SK-N-SH treated with all-trans-retinoic acid at 6 μM for 48 hours (cell line): ENCODE measurements around the gene CYBA.

Experiments used
- ATAC-seq: fragments of 200-7000 bp; cut with Tn5 transposase; 3 replicates; pipeline ENCODE4 v1.9.1; 2020; ENCODE audit warnings: mild to moderate bottlenecking, moderate library complexity
- ARNTL ChIP-seq: fragments of 450-650 bp; formaldehyde crosslinking; IDR thresholded peaks from 2 replicates; pipeline ENCODE4 v1.5.0; 2020; ENCODE audit warnings: low read depth, mild to moderate bottlenecking, moderate library complexity, borderline replicate concordance
- BACH2 ChIP-seq: fragments of 250-450 bp; sonication (Bioruptor Pico); IDR thresholded peaks from 2 replicates; pipeline ENCODE4 v1.9.0; 2021; ENCODE audit warnings: mild to moderate bottlenecking, borderline replicate concordance
- CREB5 ChIP-seq: fragments of 250-450 bp; sonication (Bioruptor Pico); IDR thresholded peaks from 2 replicates; pipeline ENCODE4 v1.5.1; 2020; ENCODE audit warnings: low read depth, mild to moderate bottlenecking, moderate library complexity
- CSDC2 ChIP-seq: fragments of 250-450 bp; sonication (Bioruptor Pico); IDR thresholded peaks from 2 replicates; pipeline ENCODE4 v1.5.0; 2020; ENCODE audit warnings: mild to moderate bottlenecking, moderate library complexity
- CSRNP3 ChIP-seq: fragments of 250-450 bp; sonication (Bioruptor Pico); IDR thresholded peaks from 2 replicates; pipeline ENCODE4 v1.5.1; 2021; ENCODE audit warnings: mild to moderate bottlenecking, moderate library complexity
- ESRRG ChIP-seq: fragments of 250-450 bp; sonication (Bioruptor Pico); IDR thresholded peaks from 2 replicates; pipeline ENCODE4 v1.6.1; 2021; ENCODE audit warnings: mild to moderate bottlenecking
- GLIS3 ChIP-seq: fragments of 250-450 bp; sonication (Bioruptor Pico); IDR thresholded peaks from 2 replicates; pipeline ENCODE4 v1.5.0; 2020; ENCODE audit warnings: mild to moderate bottlenecking, moderate library complexity
- ISL1 ChIP-seq: fragments of 250-450 bp; sonication (Bioruptor Pico); IDR thresholded peaks from 2 replicates; pipeline ENCODE4 v2.1.2; 2022; ENCODE audit warnings: mild to moderate bottlenecking, moderate library complexity
- OSR1 ChIP-seq: fragments of 250-450 bp; sonication (Bioruptor Pico); IDR thresholded peaks from 2 replicates; pipeline ENCODE4 v1.8.0; 2022; ENCODE audit warnings: moderate library complexity, mild to moderate bottlenecking, inconsistent platforms
- PATZ1 ChIP-seq: fragments of 250-450 bp; sonication (Bioruptor Pico); IDR thresholded peaks from 2 replicates; pipeline ENCODE4 v1.8.0; 2020; ENCODE audit warnings: mild to moderate bottlenecking, moderate library complexity, borderline replicate concordance
- POU6F1 ChIP-seq: fragments of 250-450 bp; sonication (Bioruptor Pico); IDR thresholded peaks from 2 replicates; pipeline ENCODE4 v1.8.0; 2021; ENCODE audit warnings: low read depth, mild to moderate bottlenecking, moderate library complexity, borderline replicate concordance
- PPARA ChIP-seq: fragments of 250-450 bp; sonication (Bioruptor Pico); IDR thresholded peaks from 2 replicates; pipeline ENCODE4 v1.5.0; 2020; ENCODE audit warnings: mild to moderate bottlenecking, borderline replicate concordance
- RARB ChIP-seq: fragments of 250-450 bp; sonication (Bioruptor Pico); IDR thresholded peaks from 2 replicates; pipeline ENCODE4 v1.8.0; 2021; ENCODE audit warnings: mild to moderate bottlenecking, moderate library complexity
- SNAI2 ChIP-seq: fragments of 250-450 bp; sonication (Bioruptor Pico); IDR thresholded peaks from 2 replicates; pipeline ENCODE4 v1.5.0; 2020; ENCODE audit warnings: mild to moderate bottlenecking, moderate library complexity
- TCF4 ChIP-seq: fragments of 250-450 bp; sonication (Bioruptor Pico); IDR thresholded peaks from 2 replicates; pipeline ENCODE4 v1.8.0; 2021; ENCODE audit warnings: mild to moderate bottlenecking, moderate library complexity, borderline replicate concordance
- TOX ChIP-seq: fragments of 250-450 bp; sonication (Bioruptor Pico); IDR thresholded peaks from 2 replicates; pipeline ENCODE4 v1.8.0; 2021; ENCODE audit warnings: mild to moderate bottlenecking, moderate library complexity, borderline replicate concordance
- TSHZ2 ChIP-seq: fragments of 250-450 bp; sonication (Bioruptor Pico); IDR thresholded peaks from 2 replicates; pipeline ENCODE4 v1.5.0; 2020; ENCODE audit warnings: mild to moderate bottlenecking, moderate library complexity
- ZC3H10 ChIP-seq: fragments of 250-450 bp; sonication (Bioruptor Pico); IDR thresholded peaks from 2 replicates; pipeline ENCODE4 v1.5.1; 2021; ENCODE audit warnings: mild to moderate bottlenecking, moderate library complexity
- ZFP3 ChIP-seq: fragments of 250-450 bp; sonication (Bioruptor Pico); IDR thresholded peaks from 2 replicates; pipeline ENCODE4 v1.5.0; 2020; ENCODE audit warnings: mild to moderate bottlenecking, moderate library complexity
- ZFP30 ChIP-seq: fragments of 450-650 bp; formaldehyde crosslinking; IDR thresholded peaks from 2 replicates; pipeline ENCODE4 v1.5.0; 2022; ENCODE audit warnings: mild to moderate bottlenecking, moderate library complexity
- ZNF565 ChIP-seq: fragments of 450-650 bp; formaldehyde crosslinking; conservative IDR thresholded peaks from 2 replicates; pipeline ENCODE4 v1.5.0; 2020; ENCODE audit warnings: low read depth, mild to moderate bottlenecking, moderate library complexity
- ZNF70 ChIP-seq: fragments of 450-650 bp; formaldehyde crosslinking; IDR thresholded peaks from 2 replicates; pipeline ENCODE4 v1.5.0; 2020; ENCODE audit warnings: mild to moderate bottlenecking, moderate library complexity
- ZNF8 ChIP-seq: fragments of 450-650 bp; formaldehyde crosslinking; IDR thresholded peaks from 2 replicates; pipeline ENCODE4 v1.5.0; 2020; ENCODE audit warnings: mild to moderate bottlenecking, moderate library complexity

Gene CYBA

GRCh38 chr16:88695753-88696152 lies 44.9 kb upstream of the CYBA start:
- ATAC-seq, result no peak
- no peak for TF ChIP-seq RARB (CRISPR knock-in tag)
- no peak for TF ChIP-seq ARNTL (CRISPR knock-in tag)
- no peak for TF ChIP-seq GLIS3 (CRISPR knock-in tag)
- TF ChIP-seq OSR1, result no peak
- no peak for TF ChIP-seq TSHZ2
- no peak for TF ChIP-seq BACH2 (CRISPR knock-in tag)
- no peak for TF ChIP-seq ZC3H10 (CRISPR knock-in tag)
- no peak for TF ChIP-seq POU6F1 (CRISPR knock-in tag)
- TF ChIP-seq ZNF565, result no peak
- no peak for TF ChIP-seq ZNF8 (CRISPR knock-in tag)
- TF ChIP-seq PATZ1 (CRISPR knock-in tag), result no peak
- TF ChIP-seq CREB5 (CRISPR knock-in tag), result no peak
- TF ChIP-seq PPARA (CRISPR knock-in tag), result no peak
- TF ChIP-seq CSRNP3 (CRISPR knock-in tag), result no peak
- no peak for TF ChIP-seq TCF4 (CRISPR knock-in tag)
- TF ChIP-seq, all 23 proteins: peak for 0

- no peak for ATAC-seq
- TF ChIP-seq ZNF70 (CRISPR knock-in tag), result no peak
- no peak for TF ChIP-seq OSR1
- no peak for TF ChIP-seq ZFP30 (CRISPR knock-in tag)
- no peak for TF ChIP-seq ZC3H10 (CRISPR knock-in tag)
- TF ChIP-seq TOX (CRISPR knock-in tag), result no peak
- no peak for TF ChIP-seq CSDC2 (CRISPR knock-in tag)
- TF ChIP-seq ZFP3 (CRISPR knock-in tag), result no peak
- no peak for TF ChIP-seq CREB5 (CRISPR knock-in tag)
- TF ChIP-seq SNAI2 (CRISPR knock-in tag), result no peak
- no peak for TF ChIP-seq ARNTL (CRISPR knock-in tag)
- TF ChIP-seq TCF4 (CRISPR knock-in tag), result no peak
- no peak for TF ChIP-seq POU6F1 (CRISPR knock-in tag)
- TF ChIP-seq GLIS3 (CRISPR knock-in tag), result no peak
- TF ChIP-seq TSHZ2, result no peak
- no peak for TF ChIP-seq RARB (CRISPR knock-in tag)
- no peak for TF ChIP-seq CSRNP3 (CRISPR knock-in tag)
- no peak for TF ChIP-seq ISL1
- TF ChIP-seq ESRRG (CRISPR knock-in tag), result no peak
Measured at GRCh38 chr16:88695218-88695617, 44.4 kb upstream of the CYBA start.
